Neuronal stem cell (in vitro differentiated cells): ENCODE data around the gene RANGRF. TPM values are rescaled to one million over a fixed set of nuclear protein-coding genes. Genes with fewer than 3 reads are reported as not detected.

Source experiments
- DNase-seq: peaks from one replicate; pipeline ENCODE4 v3.0.0-alpha.2; 2013; ENCODE audit warnings: low spot score
- H2AFZ ChIP-seq: one replicate; pipeline ENCODE4 v1.6.1; 2013; ENCODE audit warnings: mild to moderate bottlenecking, low read length, inconsistent platforms
- H2AK5ac ChIP-seq: 2 replicates; pipeline ENCODE4 v1.6.1; 2013; ENCODE audit warnings: low read depth, mild to moderate bottlenecking, inconsistent platforms, low read length, moderate library complexity, mixed read lengths
- H2BK120ac ChIP-seq: 2 replicates; pipeline ENCODE4 v1.6.1; 2013; ENCODE audit warnings: low read depth, mild to moderate bottlenecking, inconsistent platforms, low read length, moderate library complexity, mixed read lengths
- H2BK12ac ChIP-seq: one replicate; pipeline ENCODE4 v1.6.1; 2013; ENCODE audit warnings: low read length, inconsistent platforms
- H2BK15ac ChIP-seq: 2 replicates; pipeline ENCODE4 v1.6.1; 2013; ENCODE audit warnings: mild to moderate bottlenecking, low read length, inconsistent platforms, mixed read lengths
- H2BK5ac ChIP-seq: one replicate; pipeline ENCODE4 v1.6.1; 2013; ENCODE audit warnings: inconsistent platforms, mild to moderate bottlenecking, low read length, moderate library complexity
- H3K14ac ChIP-seq: one replicate; pipeline ENCODE4 v1.6.1; 2013; ENCODE audit warnings: low read length, inconsistent platforms
- H3K18ac ChIP-seq: 2 replicates; pipeline ENCODE4 v1.6.1; 2013; ENCODE audit warnings: low read length, inconsistent platforms
- H3K23ac ChIP-seq: 2 replicates; pipeline ENCODE4 v1.6.1; 2013; ENCODE audit warnings: low read depth, mild to moderate bottlenecking, mixed read lengths, low read length, inconsistent platforms; ENCODE audit not compliant: poor library complexity
- H3K27ac ChIP-seq: replicated peaks from 3 replicates; pipeline ENCODE4 v1.5.1; 2013; ENCODE audit warnings: low read length, inconsistent platforms
- H3K27me3 ChIP-seq, 3 experiments: 2 replicates each; pipeline ENCODE4 v1.6.1; 2013; ENCODE audit warnings: low read length in 3 of 3, mild to moderate bottlenecking in 2 of 3, inconsistent platforms in 1 of 3, low read depth in 1 of 3, mixed read lengths in 1 of 3, moderate library complexity in 1 of 3; ENCODE audit not compliant: control insufficient read depth in 3 of 3, insufficient read depth in 3 of 3
- H3K36me3 ChIP-seq, 2 donors: replicated peaks in 1 of 2; 2 replicates each; pipeline ENCODE4 v1.6.1; 2013; ENCODE audit warnings: low read length in 2 of 2; ENCODE audit not compliant: control insufficient read depth in 2 of 2, insufficient read depth in 2 of 2
- H3K4ac ChIP-seq: 2 replicates; pipeline ENCODE4 v1.6.1; 2013; ENCODE audit warnings: inconsistent platforms, mild to moderate bottlenecking, low read length, moderate library complexity
- H3K4me1 ChIP-seq, 2 donors: 1 replicate in 1 of 2; 2 replicates in 1 of 2; pipeline ENCODE4 v1.6.1; 2013; ENCODE audit warnings: low read length in 2 of 2, low read depth in 1 of 2; ENCODE audit not compliant: control insufficient read depth in 2 of 2, insufficient read depth in 1 of 2
- H3K4me2 ChIP-seq: one replicate; pipeline ENCODE4 v1.6.1; 2013; ENCODE audit warnings: mild to moderate bottlenecking, low read length, inconsistent platforms; ENCODE audit not compliant: insufficient read depth, poor library complexity, severe bottlenecking
- H3K4me3 ChIP-seq, 2 donors: 2 replicates each; pipeline ENCODE4 v1.5.1; 2013; ENCODE audit warnings: low read length in 2 of 2, mild to moderate bottlenecking in 2 of 2, inconsistent platforms in 1 of 2, moderate library complexity in 1 of 2
- H3K79me1 ChIP-seq: one replicate; pipeline ENCODE4 v1.6.1; 2013; ENCODE audit warnings: low read depth, mild to moderate bottlenecking, inconsistent platforms, low read length, moderate library complexity
- H3K9ac ChIP-seq: one replicate; pipeline ENCODE4 v1.6.1; 2013; ENCODE audit warnings: mild to moderate bottlenecking, low read depth, low read length, inconsistent platforms; ENCODE audit not compliant: poor library complexity
- H3K9me3 ChIP-seq, 2 donors: replicated peaks in 1 of 2; 2 replicates each; pipeline versions ENCODE3 to v1.6.1; 2013; ENCODE audit warnings: low read length in 2 of 2, mild to moderate bottlenecking in 2 of 2, inconsistent platforms in 1 of 2, low read depth in 1 of 2, mixed read lengths in 1 of 2, moderate library complexity in 1 of 2; ENCODE audit not compliant: control insufficient read depth in 2 of 2, insufficient read depth in 1 of 2
- H4K8ac ChIP-seq: one replicate; pipeline ENCODE4 v1.6.1; 2013; ENCODE audit warnings: low read depth, mild to moderate bottlenecking, inconsistent platforms, low read length, moderate library complexity
- H4K91ac ChIP-seq: one replicate; pipeline ENCODE4 v1.6.1; 2013; ENCODE audit warnings: low read length, low read depth, mild to moderate bottlenecking, inconsistent platforms; ENCODE audit not compliant: poor library complexity
- WGBS, 2 donors: extraction: QIAGEN DNeasy Blood & Tissue Kit; methylation state at CpG; one replicate each; pipeline ENCODE4 v1.1.7; 2013; ENCODE audit warnings: missing lambda C conversion rate in 2 of 2, mixed read lengths in 1 of 2; ENCODE audit not compliant: insufficient read length in 2 of 2, insufficient replicate concordance in 1 of 2; ENCODE audit errors: extremely low coverage in 2 of 2; 5-methylcytosine and 5-hydroxymethylcytosine counted together
- polyA plus RNA-seq, 2 experiments: library from polyadenylated mRNA; stranded (reverse); fragments of 200-250 nt; gene quantifications; one replicate each; pipeline ENCODE4 v1.2.3, GENCODE V29; 2013

Gene RANGRF
- 66.9 TPM for polyA plus RNA-seq (2013, experiment 1 of 2)
- polyA plus RNA-seq (2013, experiment 2 of 2): 66.2 TPM

GRCh38 chr17:8288336-8289102 lies at the start of gene RANGRF:
Gene RANGRF (plus strand): TSS chr17:8288670. CDS start chr17:8288789, 119 bp downstream.
- H4K8ac ChIP-seq: no peak within 1 kb of the TSS
- no peaks in the 10 kb centered on the region for H3K27me3 ChIP-seq
- H3K4me1 ChIP-seq: peaks cover 8 to 10% of the 10 kb centered on the region in 2 donors
- WGBS, 2 donors: no CpG with 5 or more reads among the region's 53 CpGs
- no peak within 1 kb of the TSS for H2BK12ac ChIP-seq
- H3K4me2 ChIP-seq: peak within 1 kb of the TSS; percentile 95
- H3K23ac ChIP-seq: peak within 1 kb of the TSS; percentile 94
- H3K4ac ChIP-seq: peak within 1 kb of the TSS; percentile 87
- peak within 1 kb of the TSS; percentile 83 for H2BK15ac ChIP-seq
- peak within 1 kb of the TSS; percentile 96 for H3K18ac ChIP-seq
- H3K4me3 ChIP-seq: peak within 1 kb of the TSS; percentile 87 to 97
- H2BK5ac ChIP-seq: peak within 1 kb of the TSS; percentile 88
- peak; percentile 81 for DNase-seq
- peak within 1 kb of the TSS; percentile 92 for H3K9ac ChIP-seq
- no peaks in the 10 kb centered on the region for H3K9me3 ChIP-seq
- H2AK5ac ChIP-seq: peak within 1 kb of the TSS; percentile 50
- peak within 1 kb of the TSS; percentile 74 for H3K27ac ChIP-seq
- peaks cover 1 to 4% of the 10 kb centered on the region in 2 donors for H3K36me3 ChIP-seq
- H3K14ac ChIP-seq: peak within 1 kb of the TSS; percentile 92
- H2AFZ ChIP-seq: peak within 1 kb of the TSS; percentile 99
- H3K79me1 ChIP-seq: peaks cover 4% of the 10 kb centered on the region
- H4K91ac ChIP-seq: no peak within 1 kb of the TSS
- no peak within 1 kb of the TSS for H2BK120ac ChIP-seq

- Histone ChIP-seq H3K36me3 (peaks cover 2 to 32% of the 10 kb centered on the region in 2 donors), H4K91ac (no peak overlapping the region), H2BK15ac (no peak overlapping the region), H3K27ac (no peak overlapping the region), H3K4me1 (peaks cover 0 to 2% of the 10 kb centered on the region in 2 donors), H2BK12ac (no peak overlapping the region), H2AFZ (no peak overlapping the region), H3K4ac (no peak overlapping the region), H3K18ac (no peak overlapping the region), H3K9me3 (no peaks in the 10 kb centered on the region), H3K23ac (no peak overlapping the region), H2BK120ac (no peak overlapping the region), H2AK5ac (no peak overlapping the region), H3K4me2 (no peak overlapping the region), H3K27me3 (no peaks in the 10 kb centered on the region), H3K4me3 (no peak overlapping the region), H3K14ac (no peak overlapping the region), H3K79me1 (peaks cover 2% of the 10 kb centered on the region), H3K9ac (no peak overlapping the region), H2BK5ac (no peak overlapping the region), H4K8ac (no peak overlapping the region)
- DNase-seq: no peak
- WGBS, 2 donors: no CpG with 5 or more reads among the region's 5 CpGs
These were observed 44.6 kb upstream of the RANGRF start for GRCh38 chr17:8243827-8244226.

- Histone ChIP-seq H2AFZ (no peak overlapping the region), H3K4me2 (no peak overlapping the region), H4K8ac (no peak overlapping the region), H2BK120ac (no peak overlapping the region), H3K4ac (no peak overlapping the region), H2BK5ac (no peak overlapping the region), H3K4me3 (no peak overlapping the region), H3K27ac (no peak overlapping the region), H2BK15ac (no peak overlapping the region), H3K4me1 (peaks cover 0 to 2% of the 10 kb centered on the region in 2 donors), H3K9me3 (no peaks in the 10 kb centered on the region), H2BK12ac (no peak overlapping the region), H3K23ac (no peak overlapping the region), H2AK5ac (no peak overlapping the region), H3K36me3 (peaks cover 0 to 25% of the 10 kb centered on the region in 2 donors), H3K18ac (no peak overlapping the region), H4K91ac (no peak overlapping the region), H3K14ac (no peak overlapping the region), H3K79me1 (peaks cover 2% of the 10 kb centered on the region), H3K9ac (no peak overlapping the region), H3K27me3 (no peaks in the 10 kb centered on the region)
- DNase-seq: no peak
- WGBS, 2 donors: no CpG with 5 or more reads among the region's 8 CpGs
These were observed 43.7 kb upstream of the RANGRF start for GRCh38 chr17:8244768-8245167.
